GM19193 (cell line): Measurements from ENCODE around the gene AURKA.
A peak's percentile ranks its signal among the peaks of the same experiment; 100 is the strongest.

Experiments
- POLR2A ChIP-seq: IDR thresholded peaks from 4 replicates; pipeline ENCODE4 v1.6.1; 2011; ENCODE audit not compliant: insufficient read depth, insufficient read length; ENCODE audit errors: extremely low read depth

The AURKA gene

GRCh38 chr20:56392132-56392880 is at the start of gene AURKA, which contains the start of gene CSTF1:
Gene AURKA (minus strand): TSS chr20:56392215. CDS start chr20:56388197, 4,018 bp downstream.
Gene CSTF1 (plus strand): TSS chr20:56392645. CDS start chr20:56395553, 2,908 bp downstream.
- TF ChIP-seq POLR2A = peak; percentile 54

- TF ChIP-seq POLR2A = no peak
Measured at GRCh38 chr20:56440346-56441007, 48.5 kb upstream of the AURKA start.

GRCh38 chr20:56439771-56440291 is 47.8 kb upstream of the AURKA start:
- TF ChIP-seq POLR2A = no peak

- no peak for TF ChIP-seq POLR2A
Measured at GRCh38 chr20:56438284-56438683, 46.3 kb upstream of the AURKA start.

DNA sequence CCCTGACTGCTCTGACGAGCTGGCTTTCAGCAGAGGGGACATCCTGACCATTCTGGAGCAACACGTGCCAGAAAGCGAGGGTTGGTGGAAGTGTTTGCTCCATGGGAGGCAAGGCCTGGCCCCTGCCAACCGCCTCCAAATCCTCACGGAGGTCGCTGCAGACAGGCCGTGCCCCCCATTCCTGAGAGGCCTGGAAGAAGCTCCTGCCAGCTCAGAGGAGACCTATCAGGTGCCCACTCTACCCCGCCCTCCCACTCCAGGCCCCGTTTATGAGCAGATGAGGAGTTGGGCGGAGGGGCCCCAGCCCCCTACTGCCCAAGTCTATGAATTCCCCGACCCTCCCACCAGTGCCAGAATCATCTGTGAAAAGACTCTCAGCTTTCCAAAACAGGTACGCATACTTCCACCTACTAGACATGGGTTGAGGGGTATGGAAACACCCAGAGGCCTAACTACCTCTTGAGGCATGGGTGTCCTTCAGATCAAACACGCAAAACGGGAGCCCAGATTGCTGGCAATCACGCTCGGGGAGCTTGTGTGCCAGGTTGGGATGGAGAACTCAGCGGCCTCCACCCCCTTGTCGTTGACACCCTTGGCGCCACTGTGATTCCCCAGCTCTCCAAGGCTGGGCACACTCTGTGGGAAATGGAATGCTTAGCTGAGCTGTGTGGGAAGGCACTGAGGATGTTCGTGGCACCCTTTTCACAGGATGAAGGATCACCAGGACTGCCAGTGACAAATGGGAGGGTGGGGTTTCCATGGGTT is 45.4 kb upstream of the AURKA start:
- no peak for TF ChIP-seq POLR2A

DNA sequence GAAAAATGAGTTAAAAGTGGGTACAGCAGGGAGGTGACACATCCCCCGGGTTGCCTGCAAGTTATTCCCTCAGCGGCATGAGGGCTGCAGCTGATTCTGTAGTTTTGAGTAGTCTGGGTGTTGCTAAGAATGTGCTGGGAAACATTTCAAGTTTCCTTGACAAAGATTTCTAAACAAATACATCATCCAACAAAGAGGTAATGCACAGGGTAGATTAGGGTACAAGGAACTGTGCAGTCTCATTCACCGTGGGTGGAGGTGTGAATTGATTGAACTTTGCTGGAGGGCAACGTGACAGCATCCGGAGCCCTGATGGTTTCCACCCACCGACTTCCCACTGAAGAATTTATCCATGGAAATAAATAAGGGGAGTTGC is 41.9 kb upstream of the AURKA start:
- no peak for TF ChIP-seq POLR2A

DNA sequence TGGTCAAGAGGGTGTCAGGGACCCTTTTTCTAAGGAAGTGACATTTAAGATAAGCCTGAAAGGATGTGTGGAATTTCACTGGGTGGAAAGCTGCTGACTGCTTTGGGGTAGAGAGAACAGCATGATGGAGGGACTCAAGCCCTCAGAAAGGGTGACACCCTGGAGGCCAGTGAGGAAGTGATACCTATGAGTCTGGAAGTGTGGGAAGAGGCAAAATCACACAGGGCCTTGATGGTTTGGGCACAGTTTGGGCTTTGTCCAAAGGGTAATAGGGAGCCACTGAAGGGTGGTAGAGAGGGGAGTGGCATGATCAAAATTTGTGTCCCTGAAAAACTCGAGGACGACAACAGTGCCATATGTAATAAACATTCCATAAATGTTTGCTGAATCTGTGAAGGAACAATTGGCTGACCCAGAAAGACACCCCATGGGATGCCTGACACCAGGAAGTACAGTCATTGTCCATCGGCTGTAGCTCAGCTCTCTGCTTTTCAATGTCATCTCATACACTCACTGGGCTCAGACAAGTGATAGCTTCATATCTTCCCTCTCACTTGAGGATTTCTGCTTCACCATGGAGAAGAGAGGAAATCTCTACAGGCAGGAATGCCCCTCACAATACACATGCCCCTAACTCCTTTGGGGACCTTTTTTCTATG is 41.3 kb upstream of the AURKA start:
- TF ChIP-seq POLR2A = no peak

GRCh38 chr20:56431471-56431870 is 39.5 kb upstream of the AURKA start:
- TF ChIP-seq POLR2A = no peak

DNA sequence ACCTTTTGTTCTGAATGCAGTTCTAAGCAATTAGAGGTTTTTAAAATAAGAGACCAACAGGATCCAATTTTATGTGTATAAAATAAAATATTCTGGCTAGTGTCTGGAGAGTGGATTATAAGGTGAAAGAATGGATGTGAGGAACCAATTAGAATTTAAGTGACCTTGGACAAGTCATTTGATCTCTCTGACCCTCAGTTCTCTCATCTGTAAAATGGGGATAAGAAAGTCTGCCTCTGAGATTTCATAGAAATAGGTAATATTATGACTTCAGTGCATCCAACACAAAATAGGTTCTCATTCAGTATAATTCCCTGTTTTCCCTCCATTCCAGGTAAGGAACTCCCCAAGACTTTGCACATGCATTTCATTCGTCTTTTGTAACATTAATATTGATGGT is 38.9 kb upstream of the AURKA start:
- no peak for TF ChIP-seq POLR2A

DNA sequence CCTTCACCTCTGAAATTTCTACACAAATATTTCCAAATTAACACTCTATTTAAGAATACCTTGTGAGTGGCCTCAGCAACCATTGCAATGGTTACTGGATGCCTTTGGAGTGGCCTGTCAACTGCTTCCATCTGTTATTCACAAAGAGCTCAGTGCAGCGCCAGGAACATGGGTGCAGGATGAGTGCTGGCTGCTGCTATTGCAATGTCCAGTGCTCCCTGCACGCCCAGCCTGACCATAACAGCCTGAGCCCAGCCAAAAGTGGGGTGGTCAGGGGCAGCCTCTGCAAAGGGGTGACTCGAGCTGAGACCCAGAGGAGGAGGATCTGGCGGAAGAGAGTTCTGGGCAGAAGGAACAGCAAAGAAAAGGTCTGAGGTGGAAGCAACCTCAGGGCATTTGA is 38.4 kb upstream of the AURKA start:
- TF ChIP-seq POLR2A = no peak

- no peak for TF ChIP-seq POLR2A
Measured at GRCh38 chr20:56429941-56430340, 37.9 kb upstream of the AURKA start.

- TF ChIP-seq POLR2A = no peak
Measured at GRCh38 chr20:56429502-56429901, 37.5 kb upstream of the AURKA start.

GRCh38 chr20:56428881-56429280 is 36.9 kb upstream of the AURKA start:
- no peak for TF ChIP-seq POLR2A

GRCh38 chr20:56428410-56428809 is 36.4 kb upstream of the AURKA start:
- no peak for TF ChIP-seq POLR2A

- TF ChIP-seq POLR2A = no peak
Measured at GRCh38 chr20:56427797-56428196, 35.8 kb upstream of the AURKA start.
